ENCODE measurements around the gene NAT10.
"Not testable (repeated sequence)": the region's sequence is repeated elsewhere in the genome, so short reads cannot be mapped to it uniquely, and the experiment has no call there.

Gene NAT10

GRCh38 chr11:34169686-34170085, 64.3 kb downstream of the NAT10 start:
- no peak for DNase-seq

GRCh38 chr11:34173050-34173449, 67.6 kb downstream of the NAT10 start:
- DNase-seq: no peak

- peak; percentile 81 for DNase-seq
Observed at GRCh38 chr11:34174412-34175041, 69.1 kb downstream of the NAT10 start.

GRCh38 chr11:34175284-34176019, 70.0 kb downstream of the NAT10 start:
- no peak for DNase-seq

- peak; percentile 65 for DNase-seq
Observed at GRCh38 chr11:34176751-34177209, 71.4 kb downstream of the NAT10 start.

- DNase-seq: no peak
Observed at GRCh38 chr11:34178209-34178821, 72.9 kb downstream of the NAT10 start.

- DNase-seq: no peak
Observed at GRCh38 chr11:34179026-34179675, 73.7 kb downstream of the NAT10 start.

- no peak for DNase-seq
Observed at GRCh38 chr11:34180040-34180813, 74.8 kb downstream of the NAT10 start.

GRCh38 chr11:34180814-34181165, 75.4 kb downstream of the NAT10 start:
- not testable (repeated sequence) for DNase-seq

- no peak for DNase-seq
Observed at GRCh38 chr11:34181251-34181650, 75.8 kb downstream of the NAT10 start.

GRCh38 chr11:34181856-34182405, 76.5 kb downstream of the NAT10 start:
- DNase-seq: no peak

GRCh38 chr11:34182425-34182824, 77.0 kb downstream of the NAT10 start:
- DNase-seq: no peak

- no peak for DNase-seq
Observed at GRCh38 chr11:34182921-34183685, 77.7 kb downstream of the NAT10 start.

- DNase-seq: no peak
Observed at GRCh38 chr11:34183848-34184391, 78.5 kb downstream of the NAT10 start.

- DNase-seq: no peak
Observed at GRCh38 chr11:34184505-34185015, 79.1 kb downstream of the NAT10 start.

GRCh38 chr11:34185926-34186841, 80.8 kb downstream of the NAT10 start:
- no peak for DNase-seq

- DNase-seq: no peak
Observed at GRCh38 chr11:34188181-34188580, 82.8 kb downstream of the NAT10 start.

GRCh38 chr11:34189191-34189590, 83.8 kb downstream of the NAT10 start:
- DNase-seq: no peak

GRCh38 chr11:34190192-34191139, 85.0 kb downstream of the NAT10 start:
- DNase-seq: no peak

All from DMS53 (cell line).